ENCODE results near the gene NNT. TPM values are rescaled to one million over a fixed set of nuclear protein-coding genes. Genes with fewer than 3 reads are reported as not detected.
"Not testable (repeated sequence)": the region's sequence is repeated elsewhere in the genome, so short reads cannot be mapped to it uniquely, and the experiment has no call there.

NNT gene
- total and polyA plus RNA-seq, 9 of the 15 experiments (the other 6 are each of a cell fraction or from before 2014, with no cell fraction given), result 21.9 to 68.6 (median 42.2) TPM

- intact Hi-C loops (cut with micrococcal nuclease) (no loop called here), in situ Hi-C loops (cut with MboI) (no loop called here)
- H3K36me3 ChIP-seq (ENCODE audit: control insufficient read depth, insufficient read depth, low read length), result peaks cover 2% of the 10 kb centered on the region; the same call in 2 of the 3 replicates
- H2AFZ ChIP-seq (ENCODE audit: low read depth, low read length), result no peak overlapping the region
- H3K4me1 ChIP-seq (replicated peaks in 1 of 2; ENCODE audit: control insufficient read depth in 2 of 2, insufficient read depth in 2 of 2, low read length in 2 of 2), result no peaks in the 10 kb centered on the region
- BruUV-seq (replicated peaks), result no TSS peak
- H3K4me3 ChIP-seq, result no peak overlapping the region
- H3K4me2 ChIP-seq (ENCODE audit: insufficient read depth, low read length), result no peak overlapping the region
- H3K27me3 ChIP-seq (ENCODE audit: control insufficient read depth in 2 of 2, insufficient read depth in 2 of 2, low read length in 2 of 2), result no peaks in the 10 kb centered on the region
- ChIA-PET POLR2A (no interaction called here), CTCF (ENCODE audit: low intra/inter-chr PET ratio) (no interaction called here)
- DNase-seq (ENCODE audit: extremely low read depth in 1 of 4, low spot score in 3 of 4) (no peak), FAIRE-seq (no peak), ATAC-seq (no peak)
- H4K20me1 ChIP-seq (replicated peaks; ENCODE audit: control insufficient read depth, insufficient read depth, low read length), result no peaks in the 10 kb centered on the region
- no peaks in the 10 kb centered on the region for H3K9me3 ChIP-seq (replicated peaks; ENCODE audit: control insufficient read depth, insufficient read depth, low read depth, low read length)
- H3K9ac ChIP-seq (ENCODE audit: insufficient read depth in 1 of 2, low read depth in 2 of 2, low read length in 2 of 2), result no peak overlapping the region
- 21% methylated on average over 1 of the region's 1 CpG for WGBS (ENCODE audit: insufficient coverage, low coverage, missing lambda C conversion rate)
- no peaks in the 10 kb centered on the region for H3K9me1 ChIP-seq (ENCODE audit: control insufficient read depth, insufficient read depth, low read length)
- H3K27ac ChIP-seq (ENCODE audit: extremely low read depth, low read depth, low read length), result no peak overlapping the region
- TF ChIP-seq HMGN3 (IDR thresholded peaks at IDR 0.05; ENCODE audit: borderline replicate concordance, extremely low read depth, insufficient read length, low read depth, low read length), result no peak
- H3K79me2 ChIP-seq (ENCODE audit: control insufficient read depth, insufficient read depth, low read length), result no peaks in the 10 kb centered on the region
Observed at GRCh38 chr5:43573058-43573457, 29.9 kb upstream of the NNT start.

GRCh38 chr5:43580402-43581210 is 22.4 kb upstream of the NNT start:
- H2AFZ ChIP-seq (ENCODE audit: low read depth, low read length); H3K27ac ChIP-seq (ENCODE audit: extremely low read depth, low read depth, low read length); H3K9me3 ChIP-seq (replicated peaks; ENCODE audit: control insufficient read depth, insufficient read depth, low read depth, low read length); H3K4me3 ChIP-seq; H3K4me1 ChIP-seq (replicated peaks in 1 of 2; ENCODE audit: control insufficient read depth in 2 of 2, insufficient read depth in 2 of 2, low read length in 2 of 2); intact Hi-C loops (cut with micrococcal nuclease); H3K9ac ChIP-seq (ENCODE audit: insufficient read depth in 1 of 2, low read depth in 2 of 2, low read length in 2 of 2); CTCF ChIA-PET (ENCODE audit: low intra/inter-chr PET ratio); H3K79me2 ChIP-seq (ENCODE audit: control insufficient read depth, insufficient read depth, low read length); ATAC-seq; BruUV-seq (replicated peaks); H3K9me1 ChIP-seq (ENCODE audit: control insufficient read depth, insufficient read depth, low read length); H3K4me2 ChIP-seq (ENCODE audit: insufficient read depth, low read length); H3K27me3 ChIP-seq (ENCODE audit: control insufficient read depth in 2 of 2, insufficient read depth in 2 of 2, low read length in 2 of 2); H4K20me1 ChIP-seq (replicated peaks; ENCODE audit: control insufficient read depth, insufficient read depth, low read length); FAIRE-seq; in situ Hi-C loops (cut with MboI); DNase-seq (ENCODE audit: extremely low read depth in 1 of 4, low spot score in 3 of 4); TF ChIP-seq NR2C1 (IDR thresholded peaks at IDR 0.05): not testable (repeated sequence)
- POLR2A ChIA-PET, result interaction anchor here (0.7 kb wide), 1 partner anchor 22 kb away, joined by 3 read pairs; the partner anchor contains the start of gene NNT
- H3K36me3 ChIP-seq (ENCODE audit: control insufficient read depth, insufficient read depth, low read length), result peaks cover 11% of the 10 kb centered on the region; the same call in 1 of the 3 replicates
- 59% methylated on average over 10 of the region's 10 CpGs for WGBS (ENCODE audit: insufficient coverage, low coverage, missing lambda C conversion rate)
- TF ChIP-seq MEF2D (tag; conservative IDR thresholded peaks at IDR 0.05; ENCODE audit: low read depth) (0 out of 2 replicates have a peak, but pooled peaks have one; percentile 32), ZNF592 (IDR thresholded peaks at IDR 0.05) (peak; percentile 58), PTTG1 (tag; IDR thresholded peaks at IDR 0.05; ENCODE audit: low read depth) (peak; percentile 57), NR2C1 (tag; IDR thresholded peaks at IDR 0.05) (peak; percentile 35; the same call in 1 of the 2 replicates), PTRF (tag; IDR thresholded peaks at IDR 0.05) (0 out of 2 replicates have a peak, but pooled peaks have one; percentile 62)

Data from K562 (cell line).